Measurements from ENCODE around the gene KCNJ14.

Gene KCNJ14

DNA sequence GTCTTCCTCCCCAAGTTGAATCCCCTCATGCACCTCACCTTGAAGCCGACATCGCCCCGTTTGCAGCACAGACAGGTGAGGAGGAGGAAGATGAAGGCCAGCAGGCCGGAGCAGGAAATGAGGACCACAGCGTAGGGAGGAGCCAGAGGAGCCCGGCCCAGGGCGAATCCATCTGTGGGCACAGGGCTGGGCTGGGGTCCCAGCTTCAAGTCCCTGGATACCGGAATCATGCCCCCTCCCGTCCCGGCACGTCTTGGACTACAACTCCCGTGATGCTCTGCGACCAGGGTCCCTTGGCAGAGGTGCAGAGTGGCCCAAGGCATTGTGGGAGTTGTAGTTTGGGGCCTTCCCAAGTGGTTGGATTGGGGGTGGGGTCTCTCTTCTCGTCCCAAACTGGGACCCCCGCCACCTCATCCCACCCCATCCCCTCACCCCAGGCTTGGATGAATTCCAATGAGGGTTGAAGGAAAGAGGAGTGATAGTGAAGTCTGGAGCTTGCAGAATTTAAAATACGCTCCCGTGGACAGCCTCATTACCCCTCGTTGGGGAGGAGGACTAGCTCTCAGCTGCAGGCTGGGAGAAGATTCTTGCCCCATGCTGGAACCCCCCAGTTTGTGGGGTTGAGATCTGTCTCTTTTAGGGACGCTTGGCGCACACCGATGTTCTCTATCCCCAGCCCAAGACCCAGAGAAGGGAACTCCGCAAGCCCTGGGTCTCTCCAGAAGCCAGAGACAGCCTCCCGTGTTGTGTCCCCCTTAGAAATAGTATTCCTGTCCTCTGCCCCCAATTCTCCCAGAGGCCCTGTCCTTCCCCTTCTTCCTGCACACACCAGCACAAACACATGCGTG is 55.3 kb downstream of the KCNJ14 start:
- H3K4me3 Mint-ChIP-seq: peak overlapping the region; percentile 83
- H3K27me3 Mint-ChIP-seq (ENCODE audit: low read depth): no peaks in the 10 kb centered on the region
- no peaks in the 10 kb centered on the region for H3K9me3 Mint-ChIP-seq
- peak overlapping the region; percentile 62 for H3K27ac Mint-ChIP-seq
- H3K36me3 Mint-ChIP-seq (ENCODE audit: low read depth): no peaks in the 10 kb centered on the region
- H3K4me1 Mint-ChIP-seq (ENCODE audit: low read depth): peaks cover 8% of the 10 kb centered on the region

DNA sequence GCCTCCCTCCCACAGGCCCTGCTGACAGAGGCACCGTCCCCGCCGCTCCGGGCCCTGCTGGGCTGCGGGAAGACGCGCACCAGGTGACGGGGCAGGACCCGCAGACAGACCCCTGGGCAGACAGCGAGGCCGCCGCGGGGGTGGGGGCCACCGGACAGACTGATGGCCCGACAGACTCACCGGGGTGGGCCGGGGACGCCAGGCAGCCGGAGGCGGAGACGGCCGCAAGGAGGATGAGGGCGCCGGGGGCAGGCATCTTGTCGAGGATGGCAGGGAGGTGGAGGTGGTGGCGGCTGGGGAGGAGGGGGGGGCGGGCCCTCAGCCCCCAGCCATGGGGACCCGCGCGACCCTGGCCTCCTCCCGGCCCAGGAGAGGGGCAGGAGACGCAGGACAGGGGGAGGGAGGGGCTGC is 56.0 kb downstream of the KCNJ14 start:
- Mint-ChIP-seq H3K4me3 (no peak overlapping the region), H3K27ac (no peak overlapping the region), H3K9me3 (no peaks in the 10 kb centered on the region), H3K27me3 (ENCODE audit: low read depth) (no peaks in the 10 kb centered on the region), H3K36me3 (ENCODE audit: low read depth) (no peaks in the 10 kb centered on the region), H3K4me1 (ENCODE audit: low read depth) (peaks cover 8% of the 10 kb centered on the region)

DNA sequence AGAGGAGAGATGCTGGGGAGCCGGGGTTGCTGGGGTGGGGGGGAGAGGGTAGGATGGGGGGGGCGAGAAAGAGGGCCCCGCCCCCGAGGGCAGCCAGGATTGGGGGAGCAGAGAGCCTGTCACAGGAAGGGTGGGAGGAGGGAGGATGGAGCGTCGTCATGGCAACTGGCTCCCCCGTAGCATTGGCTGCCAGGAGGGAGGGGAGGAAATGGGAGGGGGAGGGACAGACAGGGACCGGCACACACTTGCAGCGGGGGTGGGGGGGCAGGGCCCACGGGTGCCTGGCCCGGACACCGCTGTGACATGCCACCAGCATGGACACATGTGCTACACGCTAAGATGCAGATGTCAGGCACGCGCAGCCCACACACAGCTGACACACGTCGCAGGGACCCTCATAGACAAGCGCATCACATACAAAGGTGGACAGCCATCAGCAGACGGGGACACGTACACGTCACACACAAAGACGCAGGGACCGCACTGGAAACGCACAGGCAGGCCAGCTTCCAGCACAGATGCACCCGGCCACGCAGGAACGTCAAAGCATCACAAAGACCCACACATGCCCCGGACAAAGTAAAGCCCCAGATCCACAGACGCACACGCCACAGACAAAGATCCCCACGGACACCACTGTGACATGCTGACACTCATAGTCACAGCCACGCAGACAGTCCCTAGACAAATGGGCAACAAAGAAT is 56.6 kb downstream of the KCNJ14 start, which contains the start of gene LMTK3:
LMTK3 (minus strand) TSS at position 36 of the 704 bp plus-strand sequence. CDS start 259 bp downstream, outside the sequence.
- Mint-ChIP-seq H3K9me3 (no peaks in the 10 kb centered on the region), H3K27ac (peak within 1 kb of the TSS; percentile 62), H3K4me3 (peak within 1 kb of the TSS; percentile 83), H3K27me3 (ENCODE audit: low read depth) (no peaks in the 10 kb centered on the region), H3K4me1 (ENCODE audit: low read depth) (peaks cover 8% of the 10 kb centered on the region), H3K36me3 (ENCODE audit: low read depth) (no peaks in the 10 kb centered on the region)

DNA sequence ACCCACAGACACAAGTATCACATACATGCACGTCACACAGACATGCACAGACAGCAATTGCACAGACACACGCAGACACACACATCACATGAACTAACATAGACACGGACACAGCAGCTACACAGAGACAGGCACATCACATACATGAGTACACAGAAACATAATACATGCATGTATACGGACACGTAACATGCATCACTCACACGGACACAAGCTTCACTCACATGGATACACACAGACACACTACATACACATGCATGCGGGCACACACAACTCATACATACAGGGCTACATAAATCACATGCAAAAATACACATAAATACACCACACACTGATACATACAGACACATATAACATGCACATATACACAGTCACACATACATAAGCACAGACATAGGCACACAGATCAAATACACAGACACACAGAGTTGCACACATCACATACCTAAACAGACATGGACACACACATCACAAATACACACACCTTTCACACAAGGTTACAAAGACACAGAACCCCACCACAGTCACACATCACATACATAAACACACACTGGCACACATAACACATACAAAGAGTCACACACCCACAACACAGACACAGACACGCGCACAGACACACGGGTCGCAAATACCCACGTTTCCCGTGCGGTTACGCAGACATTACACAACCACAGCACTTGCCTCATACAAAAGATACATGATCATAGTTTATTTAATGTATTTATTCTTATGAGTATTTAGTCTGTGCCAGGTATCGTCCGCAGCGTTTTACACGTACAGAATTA is 57.3 kb downstream of the KCNJ14 start:
- Mint-ChIP-seq H3K27me3 (ENCODE audit: low read depth) (no peaks in the 10 kb centered on the region), H3K27ac (no peak overlapping the region), H3K4me3 (no peak overlapping the region), H3K4me1 (ENCODE audit: low read depth) (peaks cover 8% of the 10 kb centered on the region), H3K9me3 (no peaks in the 10 kb centered on the region), H3K36me3 (ENCODE audit: low read depth) (no peaks in the 10 kb centered on the region)

DNA sequence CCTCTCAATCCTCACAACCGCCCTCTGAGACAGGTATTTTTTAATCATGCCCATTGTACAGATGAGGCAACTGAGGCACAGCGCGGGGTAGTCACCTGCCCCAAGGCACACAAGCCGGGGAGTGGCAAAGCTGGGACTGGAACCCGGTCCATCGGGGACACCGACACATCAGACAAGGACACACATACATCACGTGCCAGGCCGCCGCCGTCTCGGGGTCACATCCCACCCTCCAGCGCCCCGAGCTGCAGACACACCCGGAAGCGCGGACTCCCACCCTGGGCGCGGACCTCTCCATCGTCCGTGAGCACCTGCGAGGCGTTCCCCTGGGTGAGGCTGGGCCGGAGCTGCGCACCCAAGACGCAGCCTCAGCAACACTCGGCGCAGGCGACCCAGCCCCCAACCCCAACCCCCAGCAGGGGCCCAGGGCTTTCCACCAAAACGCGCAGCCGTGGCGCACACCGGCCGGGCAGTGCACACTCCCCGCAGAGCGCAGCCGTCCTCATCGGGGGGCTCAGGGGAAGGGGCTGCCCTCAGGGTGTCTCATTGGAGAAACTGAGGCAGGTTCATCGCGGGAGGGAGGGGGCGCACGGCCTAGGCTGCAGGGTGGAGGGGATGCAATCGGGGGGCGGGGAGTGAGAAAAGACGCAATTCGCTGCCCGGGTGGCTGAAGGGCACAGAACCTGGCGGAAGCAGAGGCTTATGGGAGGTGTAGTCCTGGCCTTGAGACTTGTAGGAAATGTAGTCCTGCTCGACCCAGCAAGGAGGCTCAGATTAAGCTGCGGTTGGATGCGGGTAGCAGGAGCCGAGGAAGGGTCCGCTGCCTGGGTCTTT is 58.1 kb downstream of the KCNJ14 start:
- Mint-ChIP-seq H3K36me3 (ENCODE audit: low read depth) (no peaks in the 10 kb centered on the region), H3K9me3 (no peaks in the 10 kb centered on the region), H3K4me3 (no peak overlapping the region), H3K27ac (peak overlapping the region; percentile 56), H3K27me3 (ENCODE audit: low read depth) (no peaks in the 10 kb centered on the region), H3K4me1 (ENCODE audit: low read depth) (peaks cover 8% of the 10 kb centered on the region)

DNA sequence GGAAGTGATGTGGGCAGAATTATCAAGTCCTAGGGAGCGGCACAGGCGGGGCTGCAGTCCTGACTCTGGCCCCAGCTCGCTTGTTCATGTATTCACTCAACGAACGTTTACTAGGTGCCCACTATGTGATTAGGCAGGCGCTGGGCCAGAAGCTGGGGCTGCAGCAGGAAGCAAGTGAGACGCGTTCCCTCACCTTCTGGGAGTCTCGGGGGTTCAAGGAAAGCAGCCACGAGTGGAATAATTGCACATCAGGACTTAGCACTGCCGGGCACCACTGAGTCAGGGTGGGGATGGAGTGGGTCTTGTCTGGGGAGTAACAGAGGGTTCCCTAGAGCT is 58.7 kb downstream of the KCNJ14 start:
- no peaks in the 10 kb centered on the region for H3K36me3 Mint-ChIP-seq (ENCODE audit: low read depth)
- H3K4me1 Mint-ChIP-seq (ENCODE audit: low read depth): peaks cover 8% of the 10 kb centered on the region
- H3K27me3 Mint-ChIP-seq (ENCODE audit: low read depth): no peaks in the 10 kb centered on the region
- H3K27ac Mint-ChIP-seq: peak overlapping the region; percentile 56
- H3K9me3 Mint-ChIP-seq: no peaks in the 10 kb centered on the region
- no peak overlapping the region for H3K4me3 Mint-ChIP-seq

DNA sequence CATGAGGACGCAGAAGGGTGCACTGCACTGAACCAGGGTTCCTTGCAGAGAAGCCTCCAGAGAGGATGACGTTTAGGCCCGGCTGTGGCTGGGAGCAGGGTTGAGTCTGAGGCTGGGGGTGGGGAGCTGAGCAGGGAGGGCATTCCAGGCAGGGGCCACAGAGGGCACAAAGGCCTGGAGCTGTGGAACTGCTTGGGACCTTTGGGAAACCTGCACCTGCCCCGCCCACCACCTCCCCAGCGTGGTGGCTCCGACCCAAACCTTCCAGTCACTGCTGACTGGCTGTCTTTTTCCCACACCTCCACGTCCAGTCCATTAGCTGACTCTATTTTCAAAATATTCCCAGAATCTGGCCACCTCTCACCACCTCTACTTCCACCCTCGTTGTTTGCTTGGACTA is 61.2 kb downstream of the KCNJ14 start:
- H3K27ac Mint-ChIP-seq: no peak overlapping the region
- no peaks in the 10 kb centered on the region for H3K36me3 Mint-ChIP-seq (ENCODE audit: low read depth)
- H3K27me3 Mint-ChIP-seq (ENCODE audit: low read depth): no peaks in the 10 kb centered on the region

More for the DNA sequence above, 61.2 kb downstream of the KCNJ14 start:
- H3K4me3 Mint-ChIP-seq: no peak overlapping the region
- no peaks in the 10 kb centered on the region for H3K9me3 Mint-ChIP-seq
- peaks cover 3% of the 10 kb centered on the region for H3K4me1 Mint-ChIP-seq (ENCODE audit: low read depth)
